Body of pancreas (tissue), 4 donors: ENCODE results near the gene FOXF1. TPM values are rescaled to one million over a fixed set of nuclear protein-coding genes. Genes with fewer than 3 reads are reported as not detected.

ENCODE experiments used
- ATAC-seq: fragments of 150-250 bp; one replicate; pipeline ENCODE4 v1.9.1; 2016
- DNase-seq, 4 donors: peaks; one replicate each; pipeline ENCODE4 v3.0.0-alpha.2; 2019
- H3K27ac ChIP-seq, 4 donors: fragments of 200-600 bp; sonication (generic); 1 replicate in 3 of 4; 2 replicates in 1 of 4; pipeline versions ENCODE4 v1.5.1 to v1.6.1; 2016 to 2019; ENCODE audit warnings: mild to moderate bottlenecking in 1 of 4, mixed read lengths in 1 of 4, moderate library complexity in 1 of 4
- H3K27me3 ChIP-seq, 2 donors: fragments of 200-600 bp; sonication (generic); one replicate each; pipeline ENCODE4 v1.6.0; 2016; ENCODE audit warnings: mild to moderate bottlenecking in 1 of 2
- H3K36me3 ChIP-seq, 2 donors: fragments of 200-600 bp; sonication (generic); replicated peaks in 1 of 2; 2 replicates each; pipeline ENCODE4 v1.5.1; 2016; ENCODE audit warnings: low read depth in 2 of 2; ENCODE audit not compliant: insufficient read depth in 1 of 2
- H3K4me1 ChIP-seq: fragments of 200-600 bp; sonication (generic); one replicate; pipeline ENCODE4 v1.6.0; 2016
- H3K4me3 ChIP-seq, 2 donors: fragments of 200-600 bp; sonication (generic); 1 replicate in 1 of 2; 2 replicates in 1 of 2; pipeline ENCODE4 v1.5.1; 2016 to 2019
- H3K9me3 ChIP-seq, 3 donors: fragments of 200-600 bp; sonication (generic); 1 replicate in 2 of 3; 2 replicates in 1 of 3; pipeline ENCODE4 v1.5.1; 2016
- CTCF ChIP-seq, 7 experiments: fragments of 450-650 bp in 4 of 7; fragments of 200-600 bp in 3 of 7; sonication (generic) in 3 of 7; IDR thresholded peaks; one replicate each; pipeline ENCODE4 v1.5.1; 2016 to 2019; ENCODE audit warnings: antibody characterized with exemption in 7 of 7
- POLR2A ChIP-seq, 3 donors: fragments of 450-650 bp; IDR thresholded peaks; one replicate each; pipeline ENCODE4 v1.6.1; 2016; ENCODE audit warnings: antibody characterized with exemption in 3 of 3, mild to moderate bottlenecking in 2 of 3
- WGBS, 2 donors: methylation state at CpG; one replicate each; pipeline ENCODE4 v1.1.5; 2017; 5-methylcytosine and 5-hydroxymethylcytosine counted together
- intact Hi-C: fragments of 100-400 bp; cut with DNase I; formaldehyde crosslinking; loops from one replicate; pipeline ENCODE4 v1.15.1; 2023
- total RNA-seq, 2 donors: library from RNA; depleted of rRNA; stranded (reverse); fragments of >200 nt; gene quantifications; one replicate each; pipeline ENCODE4 v1.1.0, GENCODE V29; 2016

The FOXF1 gene
- total RNA-seq, 2 donors from 2014 or later: 0.52 to 7.3 TPM

- WGBS, 2 donors: 24 to 33% methylated on average over 13 to 15 of the region's 15 CpGs
- no peaks in the 10 kb centered on the region for H3K4me1 ChIP-seq
- H3K27ac ChIP-seq: no peak overlapping the region
Observed at GRCh38 chr16:86480444-86480843, 29.9 kb upstream of the FOXF1 start.

GRCh38 chr16:86481607-86482006, 28.7 kb upstream of the FOXF1 start:
- no peak for DNase-seq
- H3K4me1 ChIP-seq: no peaks in the 10 kb centered on the region
- 81 to 87% methylated on average over 3 of the region's 3 CpGs for WGBS, 2 donors
- no peak overlapping the region for H3K27ac ChIP-seq
- no peaks in the 10 kb centered on the region for H3K27me3 ChIP-seq
- TF ChIP-seq POLR2A (IDR thresholded peaks at IDR 0.05) (no peak), CTCF (IDR thresholded peaks at IDR 0.05) (no peak)
- ATAC-seq: no peak
- intact Hi-C loops: no loop called here
- H3K9me3 ChIP-seq: peaks cover 0 to 13% (median 0%) of the 10 kb centered on the region in 3 donors
- H3K36me3 ChIP-seq: no peaks in the 10 kb centered on the region
- H3K4me3 ChIP-seq: no peak overlapping the region

More at GRCh38 chr16:86480444-86480843, 29.9 kb upstream of the FOXF1 start:
- ATAC-seq (no peak), DNase-seq (no peak)
- Histone ChIP-seq H3K4me3 (no peak overlapping the region), H3K36me3 (no peaks in the 10 kb centered on the region), H3K27me3 (no peaks in the 10 kb centered on the region), H3K9me3 (peaks cover 0 to 13% (median 0%) of the 10 kb centered on the region in 3 donors)
- TF ChIP-seq POLR2A (IDR thresholded peaks at IDR 0.05) (no peak), CTCF (IDR thresholded peaks at IDR 0.05) (no peak)
- intact Hi-C loops: no loop called here

- no peaks in the 10 kb centered on the region for H3K4me1 ChIP-seq
- peaks cover 0 to 4% of the 10 kb centered on the region in 2 donors for H3K27me3 ChIP-seq
- H3K36me3 ChIP-seq: no peaks in the 10 kb centered on the region
- H3K4me3 ChIP-seq: no peak overlapping the region
- 49 to 53% methylated on average over 3 to 5 of the region's 5 CpGs for WGBS, 2 donors
- TF ChIP-seq POLR2A (IDR thresholded peaks at IDR 0.05) (no peak), CTCF (IDR thresholded peaks at IDR 0.05) (no peak)
- ATAC-seq: no peak
- no peak for DNase-seq
- peaks cover 0 to 13% (median 0%) of the 10 kb centered on the region in 3 donors for H3K9me3 ChIP-seq
- intact Hi-C loops: no loop called here
- no peak overlapping the region for H3K27ac ChIP-seq
Observed at GRCh38 chr16:86484240-86484639, 26.1 kb upstream of the FOXF1 start.

GRCh38 chr16:86485746-86486145, 24.6 kb upstream of the FOXF1 start:
- TF ChIP-seq CTCF (IDR thresholded peaks at IDR 0.05) (no peak), POLR2A (IDR thresholded peaks at IDR 0.05) (no peak)
- H3K4me3 ChIP-seq: no peak overlapping the region
- peaks cover 0 to 13% (median 0%) of the 10 kb centered on the region in 3 donors for H3K9me3 ChIP-seq
- intact Hi-C loops: no loop called here
- WGBS, 2 donors: 47 to 60% methylated on average over 2 to 3 of the region's 3 CpGs
- DNase-seq (no peak), ATAC-seq (no peak)
- H3K4me1 ChIP-seq: no peaks in the 10 kb centered on the region
- H3K27ac ChIP-seq: no peak overlapping the region
- peaks cover 0 to 4% of the 10 kb centered on the region in 2 donors for H3K27me3 ChIP-seq
- H3K36me3 ChIP-seq: no peaks in the 10 kb centered on the region

- H3K27me3 ChIP-seq: peaks cover 0 to 4% of the 10 kb centered on the region in 2 donors
- 45 to 50% methylated on average over 11 to 13 of the region's 13 CpGs for WGBS, 2 donors
- H3K9me3 ChIP-seq: no peaks in the 10 kb centered on the region
- no peak overlapping the region for H3K27ac ChIP-seq
- intact Hi-C loops: no loop called here
- DNase-seq: no peak
- H3K4me1 ChIP-seq: no peaks in the 10 kb centered on the region
- H3K36me3 ChIP-seq: no peaks in the 10 kb centered on the region
- no peak for ATAC-seq
- TF ChIP-seq POLR2A (IDR thresholded peaks at IDR 0.05): no peak
- no peak for TF ChIP-seq CTCF (IDR thresholded peaks at IDR 0.05)
- H3K4me3 ChIP-seq: no peak overlapping the region
Observed at GRCh38 chr16:86490859-86491639, 19.3 kb upstream of the FOXF1 start.
